Mesothelial cell of epicardium (in vitro differentiated cells): ENCODE data around the gene PHYHD1. TPM values are rescaled to one million over a fixed set of nuclear protein-coding genes. Genes with fewer than 3 reads are reported as not detected.

Source experiments
- DNase-seq, 2 experiments: peaks; one replicate each; pipeline ENCODE4 v3.0.0; 2021; ENCODE audit warnings: low spot score in 2 of 2; ENCODE audit not compliant: unreplicated experiment in 2 of 2
- H3K27ac Mint-ChIP-seq: 2 replicates; pipeline ENCODE4 v1.8.0; 2021; ENCODE audit warnings: mixed read lengths
- H3K27me3 Mint-ChIP-seq: 2 replicates; pipeline ENCODE4 v1.8.0; 2021; ENCODE audit warnings: low read depth, mixed read lengths
- H3K36me3 Mint-ChIP-seq: 2 replicates; pipeline ENCODE4 v1.8.0; 2021; ENCODE audit warnings: mixed read lengths
- H3K4me1 Mint-ChIP-seq: 2 replicates; pipeline ENCODE4 v1.8.0; 2021; ENCODE audit warnings: mixed read lengths
- H3K4me3 Mint-ChIP-seq: 2 replicates; pipeline ENCODE4 v1.8.0; 2021; ENCODE audit warnings: mild to moderate bottlenecking, moderate library complexity, mixed read lengths
- H3K9me3 Mint-ChIP-seq: 2 replicates; pipeline ENCODE4 v1.8.0; 2021; ENCODE audit warnings: mixed read lengths
- CTCF ChIP-seq: fragments of 200-600 bp; sonication (generic); IDR thresholded peaks from one replicate; pipeline ENCODE4 v1.5.0; 2021; ENCODE audit warnings: antibody characterized with exemption; ENCODE audit not compliant: unreplicated experiment
- total RNA-seq: library from RNA; stranded (reverse); gene quantifications from 3 replicates; pipeline ENCODE4 v1.2.1, GENCODE V29; 2021

Gene PHYHD1
- total RNA-seq, 1 donor from 2014 or later = 24.3 TPM

DNA sequence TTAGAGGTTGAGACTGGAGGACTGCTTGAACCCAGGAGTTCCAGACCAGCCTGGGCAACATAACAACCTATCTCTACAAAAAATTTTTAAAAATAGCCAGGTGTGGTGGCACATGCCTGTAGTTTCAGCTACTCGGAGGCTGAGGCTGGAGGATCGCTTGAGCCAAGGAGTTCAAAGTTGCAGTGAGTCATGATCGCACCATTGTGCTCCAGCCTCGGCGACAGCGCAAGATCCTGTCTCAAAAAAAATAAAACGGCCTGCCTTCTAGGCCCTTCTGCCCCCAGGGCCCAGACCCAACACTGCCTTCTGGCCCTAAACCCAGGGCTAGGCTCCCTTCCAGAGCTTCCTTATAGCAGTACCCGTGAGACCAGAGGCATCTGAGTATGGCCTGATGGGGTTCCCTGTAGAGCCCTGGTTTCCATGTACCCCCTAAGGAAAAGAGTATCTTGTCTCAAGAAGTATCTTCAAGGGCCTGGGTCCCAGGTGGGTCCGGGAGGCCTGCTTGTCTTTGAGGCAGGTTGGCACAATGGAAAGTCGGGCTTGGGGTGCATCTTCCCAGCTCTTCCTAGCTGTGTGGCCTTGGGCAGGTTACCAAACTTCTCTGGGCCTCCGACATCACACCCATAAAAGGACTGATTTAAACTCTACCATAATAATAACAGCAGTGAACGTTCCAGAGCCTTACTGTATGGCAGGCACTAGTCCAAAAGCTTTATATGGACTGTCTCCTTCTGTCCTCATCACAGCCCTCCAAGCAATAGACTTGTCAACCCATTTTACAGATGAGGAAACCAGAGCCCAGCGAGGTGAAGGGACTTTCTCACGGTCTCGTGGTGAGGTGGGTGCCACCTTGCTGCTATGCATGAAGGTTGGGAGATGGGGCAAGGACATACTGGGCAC is 29.2 kb upstream of the PHYHD1 start:
- Mint-ChIP-seq H3K4me3 (no peak overlapping the region), H3K4me1 (no peaks in the 10 kb centered on the region), H3K27ac (no peak overlapping the region), H3K9me3 (no peaks in the 10 kb centered on the region), H3K36me3 (peaks cover 14% of the 10 kb centered on the region), H3K27me3 (no peaks in the 10 kb centered on the region)
- DNase-seq = no peak
- no peak for TF ChIP-seq CTCF

DNA sequence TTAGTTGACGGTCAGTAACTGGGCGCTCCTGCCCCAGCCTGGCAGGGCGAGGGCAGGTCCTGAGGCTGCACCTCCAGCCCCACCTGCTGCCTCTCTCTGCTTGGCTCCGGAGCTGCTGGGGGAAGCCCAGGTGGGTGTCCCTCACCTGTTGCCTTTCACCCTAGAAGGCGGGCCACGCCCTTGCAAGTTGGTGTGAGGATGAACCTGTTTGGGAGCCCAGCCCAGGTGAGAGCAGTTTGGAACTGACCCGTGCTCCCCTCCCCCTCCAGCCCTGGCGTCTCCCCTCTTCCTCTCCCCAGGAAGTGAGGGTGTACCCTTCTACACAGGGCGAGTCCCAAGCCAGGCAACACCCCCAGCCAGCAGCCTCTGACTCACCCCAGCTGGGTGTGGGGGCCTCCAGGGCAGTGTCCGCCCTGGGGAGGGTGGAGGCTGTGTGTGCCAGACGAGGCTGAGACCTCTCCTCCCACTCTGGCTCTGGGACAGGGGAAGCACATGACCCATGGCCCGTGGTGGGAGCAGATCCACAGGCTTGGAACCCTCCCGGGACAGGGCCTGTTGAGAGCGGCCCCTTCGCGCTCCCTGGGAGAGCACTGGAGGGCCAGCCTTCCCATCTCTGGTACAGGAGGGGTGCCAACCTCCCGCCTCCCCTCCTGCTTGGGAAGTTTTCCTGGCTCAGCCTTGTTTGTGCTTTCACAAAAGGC is 28.4 kb upstream of the PHYHD1 start:
- Mint-ChIP-seq H3K4me3 (no peak overlapping the region), H3K4me1 (no peaks in the 10 kb centered on the region), H3K36me3 (peaks cover 16% of the 10 kb centered on the region), H3K27me3 (no peaks in the 10 kb centered on the region), H3K27ac (no peak overlapping the region), H3K9me3 (no peaks in the 10 kb centered on the region)
- DNase-seq = no peak
- TF ChIP-seq CTCF = no peak

GRCh38 chr9:128893354-128893753 is 27.4 kb upstream of the PHYHD1 start:
- Mint-ChIP-seq H3K4me1 (no peaks in the 10 kb centered on the region), H3K4me3 (no peak overlapping the region), H3K36me3 (peaks cover 16% of the 10 kb centered on the region)

DNA sequence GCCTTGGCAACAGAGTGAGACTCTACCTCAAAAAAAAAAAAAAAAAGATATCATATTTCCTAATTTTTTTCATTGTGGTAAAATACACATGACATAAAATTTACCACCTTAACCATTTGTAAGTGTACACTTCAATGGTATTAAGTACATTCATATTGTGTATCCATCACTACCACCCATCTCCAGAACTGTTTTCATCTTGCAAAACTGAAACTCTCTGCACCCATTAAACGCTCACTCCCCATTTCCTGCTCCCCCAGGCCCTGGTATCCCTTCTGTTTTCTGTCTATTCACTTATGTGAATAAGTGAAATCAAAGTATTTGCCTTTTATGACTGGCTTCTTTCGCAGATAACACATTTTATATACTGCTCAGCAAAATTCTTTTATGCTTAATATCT is 26.0 kb upstream of the PHYHD1 start:
- Mint-ChIP-seq H3K27ac (no peak overlapping the region), H3K36me3 (peaks cover 12% of the 10 kb centered on the region), H3K4me1 (no peaks in the 10 kb centered on the region), H3K4me3 (no peak overlapping the region), H3K27me3 (no peaks in the 10 kb centered on the region), H3K9me3 (no peaks in the 10 kb centered on the region)
- TF ChIP-seq CTCF = no peak
- DNase-seq = no peak

More at GRCh38 chr9:128893354-128893753, 27.4 kb upstream of the PHYHD1 start:
- Mint-ChIP-seq H3K27ac (no peak overlapping the region), H3K27me3 (no peaks in the 10 kb centered on the region), H3K9me3 (no peaks in the 10 kb centered on the region)
- TF ChIP-seq CTCF = no peak
- no peak for DNase-seq

- Mint-ChIP-seq H3K9me3 (no peaks in the 10 kb centered on the region), H3K27me3 (no peaks in the 10 kb centered on the region), H3K36me3 (peaks cover 10% of the 10 kb centered on the region), H3K4me1 (no peaks in the 10 kb centered on the region), H3K4me3 (no peak overlapping the region), H3K27ac (no peak overlapping the region)
- TF ChIP-seq CTCF = no peak
- no peak for DNase-seq
These were observed 25.2 kb upstream of the PHYHD1 start for GRCh38 chr9:128895556-128895955.
